MM.1S (cell line): ENCODE results near the gene MAGI3.
A peak's percentile ranks its signal among the peaks of the same experiment; 100 is the strongest.

ENCODE experiments used
- DNase-seq: peaks from one replicate; pipeline ENCODE4 v3.0.0-alpha.2; 2015
- H2AFZ ChIP-seq: fragments of 300-600 bp; sonication (generic); 2 replicates; pipeline ENCODE4 v1.6.0; 2016; ENCODE audit warnings: antibody characterized with exemption, low read length
- H3F3A ChIP-seq: fragments of 300-600 bp; sonication (generic); 2 replicates; pipeline ENCODE4 v1.6.1; 2016; ENCODE audit warnings: mild to moderate bottlenecking, antibody characterized with exemption, low read length, moderate library complexity, mixed read lengths; ENCODE audit not compliant: insufficient read depth
- H3K27ac ChIP-seq: fragments of 300-600 bp; sonication (generic); 2 replicates; pipeline ENCODE4 v1.5.1; 2016; ENCODE audit warnings: mild to moderate bottlenecking, low read length
- H3K27me3 ChIP-seq: fragments of 300-600 bp; sonication (generic); replicated peaks from 2 replicates; pipeline ENCODE4 v1.6.0; 2016; ENCODE audit warnings: low read length; ENCODE audit not compliant: insufficient read depth
- H3K36me3 ChIP-seq: fragments of 300-600 bp; sonication (generic); replicated peaks from 2 replicates; pipeline ENCODE4 v1.6.1; 2016; ENCODE audit warnings: mild to moderate bottlenecking, low read length, mixed read lengths; ENCODE audit not compliant: insufficient read depth
- H3K4me1 ChIP-seq: fragments of 300-600 bp; sonication (generic); 2 replicates; pipeline ENCODE4 v1.6.1; 2016; ENCODE audit warnings: low read length, mixed read lengths
- H3K4me2 ChIP-seq: fragments of 300-600 bp; sonication (generic); 2 replicates; pipeline ENCODE4 v1.6.0; 2016; ENCODE audit warnings: low read depth, low read length
- H3K4me3 ChIP-seq: fragments of 300-600 bp; sonication (generic); 2 replicates; pipeline ENCODE4 v1.5.1; 2016; ENCODE audit warnings: low read length, mixed read lengths
- H3K79me2 ChIP-seq: fragments of 300-600 bp; sonication (generic); 2 replicates; pipeline ENCODE4 v1.6.1; 2016; ENCODE audit warnings: mixed run types, low read length, mixed read lengths
- H3K9ac ChIP-seq: fragments of 300-600 bp; sonication (generic); 2 replicates; pipeline ENCODE4 v1.6.1; 2016; ENCODE audit warnings: low read length, mixed read lengths
- H3K9me2 ChIP-seq: fragments of 300-600 bp; sonication (generic); replicated peaks from 2 replicates; pipeline ENCODE4 v1.6.1; 2016; ENCODE audit warnings: mild to moderate bottlenecking, low read length, mixed read lengths; ENCODE audit not compliant: insufficient read depth
- H3K9me3 ChIP-seq: fragments of 300-600 bp; sonication (generic); replicated peaks from 2 replicates; pipeline ENCODE4 v1.6.1; 2016; ENCODE audit warnings: mild to moderate bottlenecking, low read length, mixed read lengths; ENCODE audit not compliant: insufficient read depth
- H4K20me1 ChIP-seq: fragments of 300-600 bp; sonication (generic); 2 replicates; pipeline ENCODE4 v1.6.1; 2016; ENCODE audit warnings: mild to moderate bottlenecking, low read length, moderate library complexity, mixed read lengths; ENCODE audit not compliant: insufficient read depth
- EZH2 ChIP-seq: fragments of 300-600 bp; sonication (generic); optimal IDR thresholded peaks from 2 replicates; pipeline ENCODE3; 2017; ENCODE audit warnings: low read depth, mild to moderate bottlenecking, antibody characterized with exemption, low read length, mixed read lengths
- EZH2phosphoT487 ChIP-seq: fragments of 300-600 bp; sonication (generic); IDR thresholded peaks from 2 replicates; pipeline ENCODE4 v1.6.1; 2018; ENCODE audit warnings: antibody characterized with exemption, low read length
- TF ChIP-seq, protein P1 (sequence below): fragments of 300-600 bp; sonication (generic); IDR thresholded peaks from 2 replicates; pipeline ENCODE4 v1.5.1; 2016; ENCODE audit warnings: antibody characterized with exemption, low read length, mixed read lengths

The MAGI3 gene

DNA sequence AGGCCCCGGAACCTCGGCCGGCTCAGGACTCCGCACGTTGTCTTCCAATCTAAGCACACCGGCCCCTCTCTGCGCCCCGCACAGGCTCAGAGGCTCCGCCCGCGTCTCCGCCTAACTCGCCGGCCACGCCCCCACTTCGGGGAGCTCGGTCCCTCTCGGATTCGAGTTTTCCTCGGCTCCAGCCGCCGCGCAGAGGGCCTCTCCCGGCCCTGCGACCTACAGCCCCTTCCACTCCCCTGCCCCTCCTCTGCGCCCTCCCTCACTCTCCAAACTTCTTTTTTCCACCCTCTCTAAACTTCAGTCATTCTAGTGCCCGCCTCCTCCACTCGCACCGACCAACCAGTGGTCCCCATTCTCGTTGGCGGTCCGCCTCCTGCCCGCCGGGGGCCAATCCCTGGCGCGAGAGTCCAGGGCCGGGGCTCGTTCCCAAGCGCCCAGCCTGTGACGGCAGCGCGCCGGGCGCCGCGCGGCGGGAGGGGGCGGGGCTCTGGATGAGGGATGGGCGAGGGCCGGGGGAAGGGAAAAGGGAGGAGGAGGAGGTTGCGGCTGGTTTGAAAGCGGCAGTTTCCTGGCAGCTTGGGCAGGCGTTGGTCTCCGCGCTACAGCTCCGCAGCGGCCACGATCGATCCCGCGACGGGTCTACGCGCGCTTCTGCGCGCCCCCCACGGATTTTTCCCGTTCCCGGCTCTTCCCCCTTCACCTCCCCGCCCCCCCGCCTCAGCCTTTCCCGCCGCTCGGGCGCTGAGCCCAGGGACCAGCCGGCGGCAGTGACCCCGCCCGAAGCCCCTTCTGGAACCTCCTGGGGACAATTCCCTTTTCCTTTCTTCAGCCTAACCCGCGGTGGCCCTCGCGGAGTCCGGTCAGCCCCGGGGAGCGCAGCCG lies at the start of gene MAGI3:
MAGI3 (plus strand) TSS at position 563 of the 882 bp plus-strand sequence. CDS start 519 bp downstream, outside the sequence.
- H4K20me1 ChIP-seq: no peaks in the 10 kb centered on the region
- H3K79me2 ChIP-seq: peaks cover 23% of the 10 kb centered on the region
- H2AFZ ChIP-seq: peak within 1 kb of the TSS; percentile 88
- H3F3A ChIP-seq: 0 out of 2 replicates have a peak, but pooled peaks cover 2% of the 10 kb centered on the region
- no peaks in the 10 kb centered on the region for H3K36me3 ChIP-seq
- H3K4me3 ChIP-seq: peak within 1 kb of the TSS; percentile 77
- peak within 1 kb of the TSS; percentile 67 for H3K9ac ChIP-seq
- H3K9me2 ChIP-seq: no peaks in the 10 kb centered on the region
- H3K27me3 ChIP-seq: no peaks in the 10 kb centered on the region
- TF ChIP-seq, protein P1, sequence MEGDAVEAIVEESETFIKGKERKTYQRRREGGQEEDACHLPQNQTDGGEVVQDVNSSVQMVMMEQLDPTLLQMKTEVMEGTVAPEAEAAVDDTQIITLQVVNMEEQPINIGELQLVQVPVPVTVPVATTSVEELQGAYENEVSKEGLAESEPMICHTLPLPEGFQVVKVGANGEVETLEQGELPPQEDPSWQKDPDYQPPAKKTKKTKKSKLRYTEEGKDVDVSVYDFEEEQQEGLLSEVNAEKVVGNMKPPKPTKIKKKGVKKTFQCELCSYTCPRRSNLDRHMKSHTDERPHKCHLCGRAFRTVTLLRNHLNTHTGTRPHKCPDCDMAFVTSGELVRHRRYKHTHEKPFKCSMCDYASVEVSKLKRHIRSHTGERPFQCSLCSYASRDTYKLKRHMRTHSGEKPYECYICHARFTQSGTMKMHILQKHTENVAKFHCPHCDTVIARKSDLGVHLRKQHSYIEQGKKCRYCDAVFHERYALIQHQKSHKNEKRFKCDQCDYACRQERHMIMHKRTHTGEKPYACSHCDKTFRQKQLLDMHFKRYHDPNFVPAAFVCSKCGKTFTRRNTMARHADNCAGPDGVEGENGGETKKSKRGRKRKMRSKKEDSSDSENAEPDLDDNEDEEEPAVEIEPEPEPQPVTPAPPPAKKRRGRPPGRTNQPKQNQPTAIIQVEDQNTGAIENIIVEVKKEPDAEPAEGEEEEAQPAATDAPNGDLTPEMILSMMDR: no peak
- TF ChIP-seq EZH2 (no peak), EZH2phosphoT487 (no peak)
- no peaks in the 10 kb centered on the region for H3K9me3 ChIP-seq
- no peaks in the 10 kb centered on the region for H3K4me1 ChIP-seq
- H3K4me2 ChIP-seq: peak within 1 kb of the TSS; percentile 91
- peak within 1 kb of the TSS; percentile 71; the same call in 1 of the 2 replicates for H3K27ac ChIP-seq
- peak; percentile 86 for DNase-seq

DNA sequence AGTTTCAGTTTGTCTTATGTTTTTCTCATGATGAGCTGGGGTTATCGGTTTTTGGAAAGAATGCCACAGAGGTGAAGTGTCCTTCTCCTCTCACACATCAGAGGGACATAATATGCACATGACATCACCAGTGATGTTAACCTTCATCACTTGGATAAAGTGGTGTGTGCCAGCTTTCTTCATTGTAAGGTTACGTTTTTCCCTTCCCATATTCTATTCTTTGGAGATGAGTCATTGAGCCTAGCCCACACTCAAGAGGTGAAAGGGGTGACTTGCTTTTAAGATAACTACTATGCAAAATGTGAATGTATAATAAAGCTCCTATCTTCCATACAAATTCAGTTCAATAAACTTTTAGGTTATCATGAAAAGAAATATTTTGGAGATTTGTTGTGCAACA lies 36.7 kb upstream of the MAGI3 start:
- TF ChIP-seq EZH2 (no peak), EZH2phosphoT487 (no peak)
- TF ChIP-seq, protein P1: no peak
- Histone ChIP-seq H3K9me3 (no peaks in the 10 kb centered on the region), H3K4me2 (no peak overlapping the region), H3K9me2 (no peaks in the 10 kb centered on the region), H3F3A (no peaks in the 10 kb centered on the region), H3K79me2 (no peaks in the 10 kb centered on the region), H3K27ac (no peak overlapping the region), H3K27me3 (no peaks in the 10 kb centered on the region), H3K9ac (no peak overlapping the region), H3K36me3 (no peaks in the 10 kb centered on the region), H3K4me3 (no peak overlapping the region), H4K20me1 (no peaks in the 10 kb centered on the region), H3K4me1 (no peaks in the 10 kb centered on the region), H2AFZ (no peak overlapping the region)
- no peak for DNase-seq

DNA sequence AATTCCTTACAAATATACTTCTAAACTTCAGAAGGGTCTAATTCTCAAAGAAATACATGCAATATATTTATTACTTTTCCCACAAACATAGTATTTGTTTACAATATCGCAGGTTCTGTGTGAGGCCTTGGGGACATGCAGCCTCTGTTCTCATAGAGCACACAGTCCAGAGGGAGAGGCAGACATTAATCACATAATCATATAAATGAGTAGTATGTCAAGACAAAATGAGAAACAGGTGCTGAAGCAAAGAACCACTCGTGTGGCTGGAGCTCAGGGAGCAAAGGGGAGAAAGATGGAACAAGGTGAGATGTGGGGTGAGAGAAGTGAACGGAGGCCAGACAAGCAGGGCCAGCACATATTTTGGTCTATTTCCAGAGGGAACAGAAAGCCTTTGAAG lies 26.4 kb upstream of the MAGI3 start:
- Histone ChIP-seq H3K4me2 (no peak overlapping the region), H3F3A (no peaks in the 10 kb centered on the region), H3K9me2 (no peaks in the 10 kb centered on the region), H3K9me3 (no peaks in the 10 kb centered on the region), H3K36me3 (no peaks in the 10 kb centered on the region), H3K27me3 (no peaks in the 10 kb centered on the region), H2AFZ (no peak overlapping the region), H3K9ac (no peak overlapping the region), H3K79me2 (no peaks in the 10 kb centered on the region), H3K4me1 (no peaks in the 10 kb centered on the region), H3K4me3 (no peak overlapping the region), H3K27ac (no peak overlapping the region), H4K20me1 (no peaks in the 10 kb centered on the region)
- TF ChIP-seq EZH2phosphoT487 (no peak), EZH2 (no peak)
- TF ChIP-seq, protein P1: no peak
- DNase-seq: no peak
